ENCODE data around the gene NCF2. TPM values are rescaled to one million over a fixed set of nuclear protein-coding genes. Genes with fewer than 3 reads are reported as not detected.

Gene NCF2
- total RNA-seq, 1 donor from 2014 or later, result 9.8 TPM

GRCh38 chr1:183586926-183587325 is 3.3 kb downstream of the NCF2 start:
- no peak for TF ChIP-seq CTCF (IDR thresholded peaks at IDR 0.05)
- Histone ChIP-seq H3K9me3 (no peaks in the 10 kb centered on the region), H3K4me1 (peaks cover 0 to 5% of the 10 kb centered on the region in 2 donors), H3K36me3 (no peaks in the 10 kb centered on the region), H3K4me3 (no peak overlapping the region), H3K27ac (no peak overlapping the region), H3K27me3 (no peaks in the 10 kb centered on the region)
- intact Hi-C loops (cut with DNase I), result no loop called here
- peak in 1 of 2 donors; percentile 12 for DNase-seq (ENCODE audit: low spot score in 2 of 2)

DNA sequence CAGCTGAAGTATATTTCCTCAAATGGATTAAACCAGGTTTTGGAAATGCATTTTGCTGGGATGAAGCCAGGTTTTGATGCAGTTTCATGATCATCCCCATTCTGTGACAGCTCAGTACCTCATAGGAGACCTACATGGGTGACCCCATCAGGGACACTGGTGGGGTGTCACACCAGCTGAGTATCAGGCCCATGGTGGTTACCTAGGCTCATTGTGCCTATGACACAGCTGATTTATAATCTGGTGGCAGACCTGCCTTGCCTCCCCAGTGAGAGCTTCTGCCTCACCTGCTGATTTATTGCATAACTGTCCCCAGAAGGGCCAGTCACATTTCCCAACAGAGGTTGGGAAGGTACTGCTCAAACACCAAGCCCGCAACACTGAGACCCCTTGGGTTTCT is 3.8 kb downstream of the NCF2 start:
- H3K27ac ChIP-seq, result no peak overlapping the region
- no peaks in the 10 kb centered on the region for H3K27me3 ChIP-seq
- peak in 1 of 2 donors; percentile 21 for DNase-seq (ENCODE audit: low spot score in 2 of 2)
- H3K4me1 ChIP-seq, result peaks cover 4 to 9% of the 10 kb centered on the region in 2 donors
- intact Hi-C loops (cut with DNase I), result no loop called here
- no peaks in the 10 kb centered on the region for H3K36me3 ChIP-seq
- no peak overlapping the region for H3K4me3 ChIP-seq
- H3K9me3 ChIP-seq, result no peaks in the 10 kb centered on the region
- TF ChIP-seq CTCF (IDR thresholded peaks at IDR 0.05), result no peak

GRCh38 chr1:183585038-183585437 is 5.2 kb downstream of the NCF2 start:
- intact Hi-C loops (cut with DNase I), result no loop called here
- no peak for TF ChIP-seq CTCF (IDR thresholded peaks at IDR 0.05)
- Histone ChIP-seq H3K4me3 (no peak overlapping the region), H3K36me3 (no peaks in the 10 kb centered on the region), H3K27ac (no peak overlapping the region), H3K27me3 (no peaks in the 10 kb centered on the region), H3K4me1 (peaks cover 4 to 10% of the 10 kb centered on the region in 2 donors), H3K9me3 (no peaks in the 10 kb centered on the region)
- peak in 1 of 2 donors; percentile 21 for DNase-seq (ENCODE audit: low spot score in 2 of 2)

DNA sequence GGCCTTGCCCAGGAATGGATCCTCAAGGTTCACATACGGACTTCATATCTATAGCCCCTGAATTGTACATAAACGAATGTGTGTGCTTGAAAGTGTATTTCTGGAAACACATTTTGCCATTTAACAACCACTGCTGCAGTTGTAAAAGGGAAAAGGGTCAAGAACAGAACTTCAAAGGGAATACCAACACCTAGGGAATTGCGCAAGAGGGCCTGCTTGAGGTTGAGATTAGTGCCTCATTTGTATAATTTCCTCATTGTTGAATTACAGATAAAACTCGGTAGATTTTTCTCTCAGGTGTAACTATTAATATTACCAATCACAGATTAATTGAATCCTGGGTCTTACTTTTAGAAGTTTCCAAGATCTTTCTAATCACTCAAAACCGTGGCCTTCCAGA is 6.1 kb downstream of the NCF2 start:
- Histone ChIP-seq H3K27me3 (no peaks in the 10 kb centered on the region), H3K9me3 (no peaks in the 10 kb centered on the region), H3K27ac (peak overlapping the region in 1 of 2 donors; percentile 23), H3K36me3 (no peaks in the 10 kb centered on the region), H3K4me3 (no peak overlapping the region), H3K4me1 (peaks cover 4 to 10% of the 10 kb centered on the region in 2 donors)
- peak in 1 of 2 donors; percentile 22 for DNase-seq (ENCODE audit: low spot score in 2 of 2)
- no peak for TF ChIP-seq CTCF (IDR thresholded peaks at IDR 0.05)
- intact Hi-C loops (cut with DNase I), result loop anchor here (5.0 kb wide), 1 partner anchor 38 kb away; no protein-coding TSS in a partner anchor

DNA sequence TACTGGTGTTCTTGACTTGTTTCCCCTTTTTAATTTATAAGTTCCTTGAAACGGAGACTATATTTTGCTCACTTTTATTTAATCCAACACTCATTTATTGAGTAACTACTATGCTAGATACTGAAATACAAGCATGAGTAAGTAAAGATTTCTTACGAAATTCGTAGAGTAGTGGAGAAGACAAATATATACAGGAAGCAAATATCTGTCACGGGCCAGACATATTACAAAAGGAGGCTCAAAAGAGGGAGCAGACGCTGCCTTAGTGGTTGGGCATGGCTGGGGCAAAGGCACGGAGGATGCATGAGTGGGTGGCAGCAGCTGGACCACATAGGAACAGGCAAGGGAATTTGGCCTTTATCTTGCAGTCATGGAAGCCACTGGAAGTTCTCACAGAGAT is 6.8 kb downstream of the NCF2 start:
- Histone ChIP-seq H3K9me3 (no peaks in the 10 kb centered on the region), H3K36me3 (no peaks in the 10 kb centered on the region), H3K27me3 (no peaks in the 10 kb centered on the region), H3K4me1 (peaks cover 8 to 16% of the 10 kb centered on the region in 2 donors), H3K27ac (no peak overlapping the region), H3K4me3 (no peak overlapping the region)
- no peak for TF ChIP-seq CTCF (IDR thresholded peaks at IDR 0.05)
- DNase-seq (ENCODE audit: low spot score in 2 of 2), result peak in 1 of 2 donors; percentile 62
- intact Hi-C loops (cut with DNase I), result loop anchor here (5.0 kb wide), 1 partner anchor 39 kb away; no protein-coding TSS in a partner anchor

All from ascending aorta (tissue), 2 donors.